GM19467 (cell line): ENCODE results near the gene ITGAD.
"Not testable (repeated sequence)": the region's sequence is repeated elsewhere in the genome, so short reads cannot be mapped to it uniquely, and the experiment has no call there.

ENCODE experiments used
- ATAC-seq: cut with Tn5 transposase; IDR thresholded peaks from one replicate; pipeline ENCODE4 v1.9.1; 2021; ENCODE audit warnings: mild to moderate bottlenecking, moderate library complexity; ENCODE audit not compliant: unreplicated experiment

ITGAD gene

DNA sequence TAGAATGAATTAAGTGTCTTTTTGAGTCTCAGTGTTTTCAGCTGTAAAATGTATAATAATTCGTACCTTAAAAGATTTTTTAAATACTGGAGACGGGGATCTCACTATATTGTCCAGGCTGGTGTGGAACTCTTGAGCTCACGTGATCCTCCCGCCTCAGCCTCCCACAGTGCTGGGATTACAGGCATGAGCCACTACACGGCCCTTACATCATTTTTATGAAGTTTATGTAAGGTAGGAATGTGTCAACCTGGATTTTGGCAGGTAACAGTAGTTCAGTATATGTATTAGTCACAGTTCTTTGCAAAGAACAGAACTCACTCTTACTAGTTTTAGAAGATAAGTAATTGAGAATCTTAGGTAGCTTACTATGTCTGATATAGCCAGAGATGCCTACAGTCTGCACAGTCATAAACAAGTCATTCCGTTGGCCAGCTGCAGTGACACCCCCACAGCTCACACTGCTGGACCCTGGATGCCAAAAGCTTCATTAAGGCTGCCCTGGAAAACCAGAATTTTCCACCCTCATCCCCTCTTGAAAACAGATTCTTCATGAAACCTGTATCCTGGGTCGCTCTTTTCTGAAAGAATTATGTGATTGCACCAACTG is 35.6 kb downstream of the ITGAD start:
- no peak for ATAC-seq

DNA sequence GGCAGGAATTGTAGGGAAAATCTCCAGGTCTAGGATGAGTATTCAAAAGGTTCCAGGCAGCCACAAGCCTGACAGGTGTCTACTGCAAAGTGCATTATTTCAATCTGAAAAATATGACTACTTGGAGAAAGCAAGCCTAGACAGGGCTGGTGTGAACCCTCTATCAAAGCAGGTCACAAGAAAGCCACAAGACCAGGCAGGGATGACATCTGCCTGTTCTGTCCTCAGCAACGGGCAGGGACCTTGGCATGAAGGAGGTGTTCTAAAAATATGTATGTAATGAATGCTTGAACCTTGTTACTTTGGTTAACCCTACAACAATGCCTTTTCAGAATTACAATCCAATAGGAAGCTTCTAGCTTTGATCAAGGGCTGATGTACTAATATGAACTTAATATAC is 36.2 kb downstream of the ITGAD start:
- ATAC-seq, result no peak

DNA sequence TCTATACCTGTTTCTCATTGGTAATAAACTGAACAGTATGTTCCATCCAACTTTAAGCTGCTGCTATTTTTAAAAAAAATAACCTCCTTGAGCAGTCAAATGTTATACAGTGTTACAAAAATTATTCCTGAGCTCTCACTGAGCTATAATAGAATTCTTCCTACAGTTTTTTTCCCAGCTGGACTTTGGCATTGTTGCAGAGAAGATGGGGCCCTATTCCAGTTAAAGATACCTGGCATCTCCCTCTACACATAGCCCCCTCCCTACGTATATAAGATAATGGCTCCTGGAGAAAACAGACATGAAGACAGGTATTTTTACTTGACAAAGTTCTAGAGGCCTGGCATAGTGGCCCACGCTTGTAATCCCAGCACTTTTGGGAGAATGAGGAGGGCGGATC is 36.7 kb downstream of the ITGAD start:
- ATAC-seq, result no peak

DNA sequence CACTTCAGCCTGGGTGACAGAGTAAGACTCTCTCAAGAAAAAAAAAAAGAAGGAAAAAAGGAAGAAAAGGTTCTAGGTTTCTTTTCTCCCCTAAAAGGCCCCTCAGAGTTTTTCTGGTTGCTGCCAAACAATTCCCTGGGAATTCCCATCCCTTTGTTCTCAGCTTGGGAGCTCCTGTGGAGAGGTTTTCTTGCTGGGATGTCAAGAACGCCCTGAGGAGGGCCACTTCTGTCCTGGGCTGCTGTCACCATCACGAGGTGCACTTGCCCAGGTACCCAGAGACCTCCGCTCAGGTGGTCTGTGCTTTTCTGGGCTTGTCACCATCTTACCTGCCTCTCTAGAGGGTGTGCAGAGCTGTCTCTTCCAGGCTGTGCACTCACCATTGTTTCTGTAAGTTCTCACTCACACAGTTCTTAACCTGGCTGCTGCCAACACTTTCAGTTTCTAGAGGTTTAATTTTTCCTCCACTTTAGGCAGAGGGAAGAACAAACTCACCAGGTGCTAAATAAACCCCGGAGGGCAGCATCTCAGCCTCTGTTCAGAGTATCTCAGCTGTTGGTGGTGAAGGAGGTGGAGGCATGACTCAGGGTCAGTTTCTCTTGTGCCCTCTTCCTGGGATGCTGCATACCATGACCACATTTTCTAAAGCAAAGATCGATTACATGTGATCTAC is 37.4 kb downstream of the ITGAD start:
- no peak for ATAC-seq

DNA sequence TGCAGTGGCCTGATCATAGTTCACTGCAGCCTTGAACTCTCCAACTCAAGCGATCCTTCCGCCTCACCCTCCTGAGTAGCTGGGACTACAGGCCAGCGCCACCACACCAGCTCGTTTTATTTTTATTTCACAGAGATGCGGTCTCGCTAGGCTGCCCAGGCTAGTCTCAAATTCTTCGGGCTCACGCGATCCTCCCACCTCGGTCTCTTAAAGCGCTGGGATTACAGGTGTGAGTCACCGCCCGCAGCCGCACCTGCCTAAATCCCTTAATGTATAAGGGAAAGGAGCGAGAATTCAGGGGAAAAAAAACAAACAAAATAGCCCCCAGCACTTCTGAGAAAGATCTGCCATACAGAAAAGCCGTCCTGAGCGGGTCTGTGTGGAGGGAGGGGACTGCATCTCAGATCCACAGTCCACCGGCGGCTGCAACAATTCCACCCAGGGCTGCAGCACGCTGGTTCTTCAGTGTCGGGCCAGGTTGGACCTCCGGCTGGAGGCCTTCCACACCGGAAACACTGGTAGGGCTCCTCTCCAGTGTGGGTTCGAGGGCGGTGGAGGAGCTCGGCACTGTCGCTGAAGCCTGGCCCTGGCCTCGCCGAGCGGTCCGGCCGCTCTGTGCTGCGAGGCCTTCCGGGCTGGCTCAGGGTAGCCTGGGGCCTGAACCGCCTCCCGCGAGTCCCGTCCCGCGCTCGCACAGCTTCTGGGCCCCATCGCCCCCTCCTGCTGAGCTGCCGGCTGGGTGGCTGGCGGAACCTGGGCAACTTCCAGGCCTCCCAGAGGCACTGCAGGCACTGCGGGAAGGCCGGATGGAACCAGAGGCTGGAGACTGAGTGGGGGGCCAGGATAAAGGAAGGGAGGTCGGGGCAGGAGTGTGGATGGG is 42.4 kb downstream of the ITGAD start:
- no peak for ATAC-seq

DNA sequence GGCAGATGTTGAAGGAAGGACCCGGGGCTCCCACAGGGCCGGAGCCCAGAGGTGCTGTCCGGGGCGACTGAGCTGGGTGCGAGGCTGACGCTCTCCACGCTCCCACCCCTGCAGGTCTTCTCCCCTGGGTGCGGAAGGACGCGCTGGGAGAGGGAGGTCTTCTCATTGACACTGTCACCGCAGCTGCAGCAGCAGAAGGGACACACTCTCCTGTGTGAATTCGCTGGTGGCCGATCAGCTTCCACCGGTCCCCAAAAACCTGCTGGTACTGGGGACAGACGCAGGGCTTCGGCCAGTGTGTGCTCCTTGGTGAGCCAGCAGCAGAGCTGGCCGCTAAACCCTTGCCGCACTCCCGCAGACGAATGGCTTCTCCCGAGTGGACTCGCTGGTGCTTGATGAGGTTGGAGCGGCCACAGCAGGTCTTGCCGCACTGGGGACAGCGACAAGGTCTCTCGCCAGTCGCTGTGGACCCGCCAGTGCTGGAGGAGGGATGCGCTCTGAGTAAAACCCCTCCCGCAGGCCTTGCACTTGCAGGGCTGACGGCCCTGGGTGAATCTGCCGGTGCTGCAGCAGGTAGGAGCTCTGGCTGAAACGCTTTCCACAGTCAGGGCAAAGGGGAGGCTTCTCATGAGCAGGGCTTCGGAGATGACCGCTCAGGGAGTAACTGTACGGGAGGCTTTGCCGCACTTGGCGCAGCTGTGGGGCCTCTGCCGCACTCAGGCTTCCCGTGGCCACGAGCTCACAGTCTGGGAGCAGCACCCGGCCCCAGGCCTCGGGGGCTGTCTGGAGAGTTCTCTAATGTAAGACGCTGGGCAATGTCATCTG is 43.3 kb downstream of the ITGAD start:
- ATAC-seq, result no peak

DNA sequence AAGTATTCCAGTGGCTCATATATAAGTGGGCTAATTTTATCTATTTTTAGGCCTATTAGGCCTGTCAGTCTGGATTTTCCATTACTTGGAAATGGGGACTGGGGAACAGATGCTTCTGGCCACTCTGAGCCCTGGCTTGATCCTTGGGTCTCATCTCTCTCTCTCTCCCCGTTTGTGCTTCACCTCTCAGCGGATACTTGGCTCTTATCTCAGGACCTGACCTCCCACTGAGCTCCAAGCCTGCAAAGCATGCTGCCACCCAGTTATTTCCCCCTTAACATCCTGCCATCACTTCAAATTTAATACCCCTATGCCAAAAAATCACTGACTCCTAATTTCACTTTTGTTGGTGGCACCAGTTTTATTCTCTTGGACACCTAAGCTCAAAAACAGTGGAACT is 45.3 kb downstream of the ITGAD start:
- ATAC-seq, result no peak

DNA sequence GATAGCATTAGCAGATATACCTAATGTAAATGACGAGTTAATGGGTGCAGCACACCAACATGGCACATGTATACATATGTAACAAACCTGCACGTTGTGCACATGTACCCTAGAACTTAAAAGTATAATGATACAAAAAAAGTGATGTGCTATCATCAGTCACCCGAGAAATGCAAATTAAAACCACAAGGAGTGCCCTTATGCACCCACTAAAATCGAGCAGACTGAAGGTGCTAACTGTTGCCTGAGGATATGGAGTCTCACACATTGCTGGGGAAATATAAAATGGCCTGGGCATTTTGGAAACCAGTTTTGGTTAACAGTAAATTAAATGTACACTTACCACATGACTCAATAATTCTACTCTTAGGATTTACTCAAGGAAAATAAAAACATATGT is 45.9 kb downstream of the ITGAD start:
- not testable (repeated sequence) for ATAC-seq

DNA sequence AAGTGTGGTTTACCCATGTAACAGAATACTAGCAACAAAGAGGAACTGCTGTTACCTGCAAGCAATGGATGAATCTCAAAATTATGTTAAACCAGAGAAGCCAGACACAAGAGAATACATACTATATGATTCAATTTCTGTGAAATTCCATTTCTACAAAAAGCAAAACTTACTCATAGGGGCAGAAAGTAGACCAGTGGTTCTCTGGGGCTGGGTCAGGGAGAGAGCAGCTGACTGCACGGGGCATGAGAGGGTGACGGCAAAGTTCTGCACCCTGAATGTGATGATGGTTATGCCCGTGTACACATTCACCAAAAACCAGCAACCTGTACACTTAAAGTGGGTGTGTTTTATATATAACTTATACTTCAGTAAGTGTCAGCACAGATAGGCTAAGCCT is 46.4 kb downstream of the ITGAD start:
- ATAC-seq, result no peak

DNA sequence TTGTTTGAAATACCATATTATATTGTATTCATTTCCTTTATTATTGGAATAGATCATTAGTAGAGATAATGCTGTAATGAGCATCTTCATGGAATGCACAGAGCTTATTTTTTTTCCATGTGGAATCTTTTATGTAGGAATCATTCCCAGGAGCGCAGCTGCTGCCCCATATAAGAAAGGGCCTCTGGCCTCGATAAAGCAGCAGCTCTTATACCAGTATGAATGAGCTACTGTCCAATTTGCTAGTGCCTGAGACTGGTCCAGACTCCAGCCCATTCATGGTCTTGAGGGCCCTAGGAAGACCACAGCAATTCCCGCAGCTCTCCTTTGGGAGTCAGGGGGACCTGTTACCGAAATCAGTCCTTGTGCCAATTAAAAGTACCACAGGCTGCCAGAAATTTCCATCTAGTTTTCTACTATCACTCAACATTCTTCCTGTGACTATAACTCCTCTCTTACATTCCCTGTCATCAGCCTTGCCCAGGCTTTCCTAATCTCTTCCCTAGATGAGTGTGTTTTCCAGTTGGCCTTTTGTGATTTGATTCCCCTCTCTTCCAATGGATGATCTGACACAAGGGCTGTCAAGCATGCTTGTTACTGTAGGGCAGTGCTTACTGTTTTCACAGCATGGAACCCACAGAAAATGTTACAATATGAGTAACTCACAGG is 47.5 kb downstream of the ITGAD start:
- no peak for ATAC-seq

DNA sequence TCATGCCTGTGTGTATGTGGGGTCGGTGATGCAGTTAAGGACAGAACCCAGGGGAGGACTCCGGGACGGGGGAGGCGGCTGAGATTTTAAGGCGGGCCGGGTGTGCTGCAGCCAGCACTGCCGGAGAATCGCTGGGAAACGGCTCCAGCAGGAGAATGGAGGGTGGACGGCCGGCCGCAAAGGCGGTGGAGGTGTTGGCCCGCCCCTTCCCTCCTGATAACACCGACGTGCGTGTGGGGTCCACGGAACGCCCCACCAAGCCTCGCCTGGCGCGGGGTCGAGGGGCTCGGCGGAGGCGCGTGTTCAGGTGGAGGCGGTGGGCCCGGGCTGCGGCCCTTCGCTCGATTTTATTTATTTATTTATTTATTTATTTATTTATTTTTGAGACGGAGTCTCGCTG is 48.8 kb downstream of the ITGAD start:
- ATAC-seq, result no peak

DNA sequence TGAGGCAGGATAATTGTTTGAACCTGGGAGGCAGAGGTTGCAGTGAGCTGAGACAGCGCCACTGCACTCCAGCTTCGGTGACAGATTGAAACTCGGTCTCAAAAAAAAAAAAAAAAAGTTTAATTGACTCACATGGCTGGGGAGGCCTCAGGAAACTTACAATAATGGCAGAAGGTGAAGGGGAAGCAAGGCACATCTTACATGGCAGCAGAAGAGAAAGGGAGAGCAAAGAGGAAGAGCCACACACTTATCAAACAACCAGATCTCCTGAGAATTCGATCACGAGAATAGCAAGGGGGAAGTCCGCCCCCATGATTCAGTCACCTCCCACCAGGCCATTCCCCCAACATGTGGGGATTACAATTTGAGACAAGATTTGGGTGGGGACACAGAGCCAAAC is 52.8 kb downstream of the ITGAD start:
- not testable (repeated sequence) for ATAC-seq

DNA sequence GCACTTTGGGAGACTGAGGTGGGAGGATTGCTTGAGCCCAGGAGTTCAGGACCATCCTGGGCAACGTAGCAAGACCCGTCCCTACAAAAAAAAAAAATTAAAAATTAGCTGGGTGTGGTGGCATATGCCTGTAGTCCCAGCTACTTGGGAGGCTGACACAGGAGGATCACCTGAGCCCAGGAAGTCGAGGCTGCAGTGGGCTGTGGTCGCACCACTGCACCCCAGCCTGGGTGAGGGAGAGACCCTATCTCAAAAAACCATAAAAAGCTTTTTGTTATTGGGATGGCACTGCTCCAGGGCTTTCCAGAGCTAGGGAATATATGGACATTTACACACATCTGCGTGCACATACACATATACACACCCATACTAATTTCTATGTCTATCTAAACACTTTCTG is 58.1 kb downstream of the ITGAD start:
- ATAC-seq, result no peak

DNA sequence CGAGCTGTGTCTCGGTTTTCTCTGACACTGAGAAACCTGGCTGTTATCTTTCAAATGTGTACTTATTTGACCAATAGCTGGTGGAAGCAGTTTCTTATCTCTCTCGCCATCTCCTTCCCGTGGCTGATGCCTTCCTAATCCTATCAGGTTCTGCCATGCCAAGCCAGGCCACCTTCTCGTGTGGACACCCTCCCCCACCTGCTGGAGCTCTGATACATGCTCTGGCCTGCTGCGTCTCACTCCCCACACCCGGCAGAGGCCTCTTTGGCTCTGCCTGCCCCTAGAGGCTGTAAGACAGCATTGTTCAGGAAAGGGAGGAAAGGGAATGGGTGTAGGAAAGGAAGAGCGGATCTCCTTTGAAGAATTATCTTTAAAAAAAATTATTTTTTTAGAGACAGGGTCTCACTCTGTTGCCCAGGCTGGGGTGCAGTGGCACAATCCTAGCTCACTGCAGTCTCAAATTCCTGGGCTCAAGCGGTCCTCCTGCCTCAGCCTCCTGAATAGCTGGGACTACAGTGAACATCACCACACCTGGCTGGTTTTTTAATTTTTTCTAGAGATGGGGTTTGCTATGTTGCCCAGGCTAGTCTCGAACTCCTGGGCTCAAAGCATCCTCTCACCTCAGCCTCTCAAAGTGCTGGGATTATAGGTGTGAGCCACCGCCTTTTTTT is 58.7 kb downstream of the ITGAD start:
- no peak for ATAC-seq

DNA sequence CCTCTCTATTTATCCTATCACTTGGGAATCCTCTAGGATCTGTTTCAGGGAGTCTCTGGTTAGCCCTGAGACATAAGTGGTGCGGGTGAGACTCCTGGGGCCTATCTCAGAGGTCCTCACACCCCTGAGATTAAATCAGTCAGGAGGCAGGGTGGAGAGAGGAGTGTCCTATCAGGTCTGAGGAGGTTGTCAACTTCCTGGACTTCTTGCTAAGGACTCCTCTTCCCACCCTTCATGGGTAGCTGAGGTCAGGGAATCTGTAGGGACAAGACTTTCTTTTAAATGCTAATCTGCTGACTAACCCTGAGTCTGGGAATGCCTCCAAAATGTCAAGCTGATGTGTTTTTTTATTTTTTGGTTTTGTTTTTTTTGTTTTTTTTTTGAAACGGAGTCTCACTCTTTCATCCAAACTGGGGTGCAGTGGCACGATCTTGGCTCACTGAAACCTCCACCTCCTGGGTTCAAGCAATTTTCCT is 59.5 kb downstream of the ITGAD start:
- ATAC-seq, result no peak

DNA sequence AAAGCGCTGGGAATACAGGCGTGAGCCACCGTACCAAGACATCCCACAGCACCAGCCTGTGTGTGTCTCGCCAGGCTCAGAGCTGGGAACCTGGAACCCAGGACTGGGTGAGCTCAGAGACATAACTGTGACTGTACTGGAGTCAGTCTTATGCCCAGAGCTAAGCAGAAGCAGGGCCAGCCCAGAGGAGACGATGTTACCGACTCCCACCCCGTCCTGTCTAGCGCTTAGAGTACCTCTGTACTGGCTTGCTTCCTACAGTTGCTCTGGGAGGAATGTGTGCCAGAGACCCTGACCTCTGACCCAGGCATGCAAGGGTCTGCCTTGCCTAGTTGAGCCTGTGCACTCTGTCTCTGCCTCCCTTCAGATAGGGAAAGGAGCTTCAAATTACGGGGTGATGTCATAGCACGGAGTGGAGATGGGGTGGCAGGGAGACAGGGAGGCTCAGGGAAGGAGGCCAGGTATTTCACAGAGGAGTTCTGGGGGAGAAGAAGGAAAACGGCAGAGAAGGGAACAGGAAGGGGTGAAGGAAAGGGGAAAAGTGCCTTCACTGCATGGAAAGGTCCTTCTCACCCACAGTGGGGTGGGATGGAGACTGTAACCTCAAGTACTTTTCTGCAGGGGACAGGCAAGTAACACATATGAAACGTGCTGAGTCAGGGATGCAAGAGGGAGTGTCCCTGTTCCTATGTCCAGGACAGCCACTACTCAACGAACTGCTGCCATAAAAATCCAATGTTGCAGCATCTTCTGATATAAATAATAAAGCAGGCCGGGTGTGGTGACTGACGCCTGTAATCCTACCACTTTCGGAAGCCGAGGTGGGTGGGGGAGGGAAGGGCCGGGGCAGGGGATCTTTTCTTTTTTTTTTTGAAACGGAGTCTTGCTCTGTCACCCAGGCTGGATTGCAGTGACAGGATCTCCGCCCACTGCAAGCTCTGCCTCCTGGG is 60.4 kb downstream of the ITGAD start:
- ATAC-seq, result no peak

DNA sequence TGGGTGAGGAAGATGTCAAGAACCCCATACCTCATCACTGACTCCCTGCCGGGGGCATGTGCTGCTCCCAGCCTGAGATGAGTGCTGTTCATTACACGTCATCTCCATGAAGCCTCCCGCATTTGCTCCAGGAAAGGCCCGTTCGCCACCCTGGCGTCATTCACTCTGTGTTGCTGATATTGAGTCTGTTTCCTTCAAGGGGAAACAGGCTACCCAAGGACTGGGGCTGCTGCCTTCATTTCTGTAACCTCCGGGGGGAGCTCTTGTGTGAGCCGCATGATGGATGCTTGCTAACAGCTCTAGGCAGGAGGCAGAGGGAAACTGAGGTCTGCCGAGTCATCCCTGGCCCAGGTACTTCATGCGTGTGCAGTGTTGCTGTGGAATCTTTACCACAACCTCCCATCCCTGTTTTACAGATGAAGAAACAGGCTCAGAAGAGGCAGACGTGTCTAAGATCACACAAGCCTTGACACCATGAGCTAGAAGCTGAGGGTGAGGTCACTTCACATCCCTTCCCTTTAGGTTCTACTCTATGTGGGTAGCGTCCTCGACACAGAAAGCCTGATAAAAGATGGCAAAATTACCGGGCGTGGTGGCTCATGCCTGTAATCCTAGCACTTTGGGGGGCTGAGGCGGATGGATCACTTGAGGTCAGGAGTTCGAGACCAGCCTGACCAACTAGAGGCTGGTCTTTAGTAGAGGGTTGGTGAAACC is 62.6 kb downstream of the ITGAD start:
- no peak for ATAC-seq

DNA sequence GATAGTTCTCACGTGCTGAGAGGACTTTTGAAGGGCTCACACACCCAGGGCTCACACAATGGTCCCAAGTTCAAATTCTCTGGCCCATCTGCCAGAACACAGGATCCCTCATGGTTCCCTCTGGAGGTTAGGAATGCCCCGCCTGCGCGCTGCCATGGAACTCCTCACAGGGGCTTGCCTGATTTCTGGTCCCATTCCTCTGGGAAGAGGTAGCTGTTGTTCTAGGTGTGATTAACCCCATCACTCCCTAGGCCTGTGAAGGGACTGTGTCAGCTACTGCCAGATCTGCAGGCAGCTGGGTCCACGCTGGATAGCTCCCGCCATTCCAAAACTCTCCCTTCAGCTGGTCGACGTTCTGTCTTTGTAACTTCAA is 63.8 kb downstream of the ITGAD start:
- ATAC-seq, result no peak
